ENCODE data around the gene ZNF578.
A peak's percentile ranks its signal among the peaks of the same experiment; 100 is the strongest.
"Not testable (repeated sequence)": the region's sequence is repeated elsewhere in the genome, so short reads cannot be mapped to it uniquely, and the experiment has no call there.

The ZNF578 gene
- total RNA-seq, result 0.14 to 0.54 (median 0.19) reads per million in 3 experiments

DNA sequence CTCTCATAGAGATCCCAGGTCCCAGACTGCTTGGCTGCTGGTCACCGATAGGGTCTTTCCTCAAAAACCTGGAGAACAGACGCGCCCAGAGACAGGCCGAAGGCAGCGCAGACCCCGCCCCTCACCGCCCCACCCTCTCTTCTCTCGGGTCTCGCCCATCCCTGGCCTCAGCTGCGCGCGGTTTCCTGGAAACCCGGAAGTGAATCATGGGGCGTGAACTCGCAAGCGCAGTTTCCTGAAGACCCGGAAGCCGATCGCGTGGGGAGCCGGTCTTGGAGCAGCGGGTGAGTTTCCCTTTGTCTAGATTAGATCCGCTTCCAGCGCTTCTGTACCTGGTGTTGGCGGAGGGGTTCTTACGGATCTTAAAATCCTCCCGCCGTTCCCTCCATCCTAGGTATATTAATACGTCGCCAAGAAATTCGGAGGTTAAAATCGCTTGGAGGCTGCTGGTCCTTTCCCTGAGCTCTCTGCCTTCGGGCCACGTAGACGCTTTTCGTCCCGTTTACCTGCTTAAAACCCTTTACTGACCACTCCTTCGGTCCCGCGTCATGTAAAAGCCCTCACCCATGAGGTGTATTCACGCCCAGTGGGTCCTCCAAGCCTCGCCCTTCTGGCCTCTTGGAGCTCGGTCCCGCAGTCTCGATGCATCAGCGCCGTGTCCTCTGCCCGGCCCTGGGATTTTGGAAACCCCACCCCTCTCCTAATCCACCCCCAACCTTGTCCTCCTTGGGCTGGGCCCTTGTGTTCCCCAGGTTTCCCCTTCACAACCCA, at the start of gene ZNF578:
ZNF578 (plus strand) TSS at position 230 of the 771 bp plus-strand sequence. CDS start 48,293 bp downstream, outside the sequence.
- DNase-seq, result peak; percentile 52

DNA sequence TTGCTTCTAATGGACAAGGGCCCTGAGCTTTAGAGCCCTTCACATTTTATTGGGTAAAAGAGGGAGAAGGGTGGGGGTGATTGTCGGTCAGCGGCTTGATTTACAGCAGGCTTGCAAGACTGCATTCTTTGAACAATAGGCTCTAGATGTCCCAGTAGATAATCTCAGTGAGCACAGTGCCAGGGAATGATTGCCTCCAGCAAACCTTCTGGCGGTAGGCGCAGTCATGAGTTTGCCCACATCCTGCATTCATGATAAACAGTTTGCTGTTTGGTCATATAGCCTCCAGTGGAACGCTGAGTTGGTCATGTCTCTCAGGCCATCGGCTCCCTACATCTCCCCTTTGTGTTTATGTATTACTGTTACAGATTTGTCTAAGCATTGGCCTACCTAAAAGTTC, 43.1 kb upstream of the ZNF578 start:
- DNase-seq, result no peak

DNA sequence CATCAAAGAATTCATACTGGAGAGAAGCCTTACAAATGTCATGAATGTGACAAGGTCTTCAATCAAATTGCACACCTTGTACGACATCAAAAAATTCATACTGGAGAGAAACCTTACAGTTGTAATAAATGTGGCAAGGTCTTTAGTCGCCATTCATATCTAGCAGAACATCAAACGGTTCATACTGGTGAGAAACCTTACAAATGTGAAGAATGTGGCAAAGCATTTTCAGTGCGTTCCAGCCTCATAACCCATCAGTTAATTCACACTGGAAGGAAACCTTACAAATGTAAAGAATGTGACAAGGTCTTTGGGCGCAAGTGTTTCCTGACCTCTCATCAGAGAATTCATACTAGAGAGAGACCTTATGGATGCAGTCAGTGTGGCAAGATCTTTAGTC, 37.6 kb upstream of the ZNF578 start:
- DNase-seq, result no peak

DNA sequence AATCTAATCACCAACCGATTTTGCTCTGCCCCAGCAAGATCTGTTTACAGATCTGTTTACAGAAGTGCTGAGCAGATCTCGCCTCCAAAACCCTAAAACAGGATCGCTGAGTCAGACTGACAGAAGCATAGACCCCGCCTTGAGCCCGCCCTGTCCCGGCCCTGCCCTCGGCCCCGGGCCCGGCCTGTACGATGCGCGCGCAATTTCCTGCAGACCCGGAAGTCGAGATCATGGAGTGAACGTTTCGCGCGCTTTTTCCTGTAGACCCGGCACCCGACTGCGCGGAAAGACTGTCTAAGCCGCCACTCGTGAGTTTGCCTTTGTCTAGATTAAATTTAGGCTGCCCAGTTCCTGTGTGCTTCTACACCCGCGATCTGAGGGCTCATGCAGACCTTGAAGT, 24.4 kb upstream of the ZNF578 start, which contains the start of gene ZNF534:
ZNF534 (plus strand) TSS at position 212 of the 400 bp plus-strand sequence. CDS start 2,327 bp downstream, outside the sequence.
- DNase-seq, result no peak

DNA sequence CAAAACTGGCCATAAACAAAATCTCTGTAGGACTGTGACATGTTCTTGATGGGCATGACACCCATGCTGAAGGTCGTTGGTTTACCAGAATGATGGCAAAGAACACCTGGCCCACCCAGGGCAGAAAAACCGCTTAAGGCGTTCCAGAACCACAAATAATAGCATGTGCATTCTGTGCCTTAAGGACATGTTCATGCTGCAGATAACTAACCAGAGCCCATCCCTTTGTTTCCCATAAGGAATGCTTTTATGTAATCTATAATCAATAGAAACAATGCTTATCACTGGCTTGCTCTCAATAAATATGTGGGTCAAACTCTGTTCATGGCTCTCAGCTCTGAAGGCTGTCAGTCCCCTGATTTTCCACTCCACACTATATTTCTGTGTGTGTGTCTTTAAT, 11.2 kb upstream of the ZNF578 start:
- DNase-seq, result no peak

DNA sequence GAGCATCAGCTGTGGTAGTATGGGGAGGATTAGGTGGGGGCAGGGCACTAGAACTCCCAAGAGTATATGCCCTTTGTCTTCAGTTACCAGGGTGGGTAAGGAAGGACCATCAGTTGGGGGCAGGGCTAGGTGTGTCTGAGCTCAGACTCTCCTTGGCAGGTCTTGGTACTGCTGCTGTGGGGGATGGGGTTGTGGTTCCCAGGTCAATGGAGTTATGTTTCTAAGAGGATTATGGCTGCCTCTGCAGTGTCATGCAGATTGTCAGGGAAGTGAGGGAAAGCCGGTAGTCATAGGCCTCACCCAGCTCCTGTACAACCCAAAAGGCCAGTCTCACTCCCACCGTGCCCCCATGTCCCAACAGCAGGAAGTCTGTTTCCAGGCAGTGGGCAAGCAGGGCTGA, 8.8 kb upstream of the ZNF578 start:
- no peak for DNase-seq

DNA sequence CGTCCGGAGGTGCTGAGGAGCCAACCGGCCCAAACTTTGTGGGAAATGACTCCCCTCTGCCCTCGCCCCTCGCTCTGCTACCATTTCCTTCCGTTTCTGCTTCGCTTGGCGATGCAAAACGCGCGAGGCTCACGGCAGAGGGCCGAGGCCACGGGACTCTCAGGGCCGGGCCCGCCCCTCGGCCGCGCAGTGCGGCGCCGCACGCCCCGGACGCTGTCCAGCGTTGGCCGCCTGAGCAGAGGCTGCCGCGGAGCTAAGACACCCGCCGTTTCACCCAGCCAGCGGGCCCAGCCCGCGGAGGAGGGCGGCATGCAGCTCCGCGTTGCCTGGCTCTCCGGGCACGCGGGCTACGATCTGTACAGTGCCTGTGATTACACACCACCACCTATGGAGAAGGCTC, 2.1 kb upstream of the ZNF578 start:
- no peak for DNase-seq

DNA sequence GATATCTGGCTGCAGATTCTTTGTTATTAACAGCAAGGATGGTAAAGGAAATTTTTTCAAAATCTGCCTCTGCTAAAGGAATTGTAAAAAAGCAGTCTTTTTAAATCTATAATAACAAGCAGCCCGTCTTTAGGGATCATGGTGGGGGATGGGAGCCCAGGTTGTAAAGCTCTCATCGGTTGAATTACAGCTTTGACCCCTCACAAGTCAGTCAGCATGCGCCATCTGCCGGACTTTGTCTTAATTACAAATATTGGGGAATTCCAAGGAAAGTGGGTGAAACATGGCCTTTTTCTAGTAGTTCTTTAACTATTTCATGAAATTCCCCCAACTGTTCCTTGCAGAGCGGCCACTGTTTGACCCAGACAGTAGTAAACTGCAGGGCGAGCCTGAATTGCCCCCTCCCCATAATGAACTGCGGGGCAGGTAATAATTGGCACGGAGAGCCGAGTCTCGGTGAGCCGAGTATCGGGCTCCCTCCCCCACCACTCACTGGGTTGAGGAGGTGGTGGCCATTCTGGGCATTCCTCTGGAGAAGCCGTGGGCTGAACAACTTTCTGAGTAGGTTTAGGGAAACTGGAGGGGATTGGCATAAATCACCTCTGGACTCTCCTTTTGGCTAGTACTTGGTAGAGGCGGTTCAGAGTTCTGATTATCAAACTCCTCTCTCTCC, 11.6 kb downstream of the ZNF578 start:
- no peak for DNase-seq

DNA sequence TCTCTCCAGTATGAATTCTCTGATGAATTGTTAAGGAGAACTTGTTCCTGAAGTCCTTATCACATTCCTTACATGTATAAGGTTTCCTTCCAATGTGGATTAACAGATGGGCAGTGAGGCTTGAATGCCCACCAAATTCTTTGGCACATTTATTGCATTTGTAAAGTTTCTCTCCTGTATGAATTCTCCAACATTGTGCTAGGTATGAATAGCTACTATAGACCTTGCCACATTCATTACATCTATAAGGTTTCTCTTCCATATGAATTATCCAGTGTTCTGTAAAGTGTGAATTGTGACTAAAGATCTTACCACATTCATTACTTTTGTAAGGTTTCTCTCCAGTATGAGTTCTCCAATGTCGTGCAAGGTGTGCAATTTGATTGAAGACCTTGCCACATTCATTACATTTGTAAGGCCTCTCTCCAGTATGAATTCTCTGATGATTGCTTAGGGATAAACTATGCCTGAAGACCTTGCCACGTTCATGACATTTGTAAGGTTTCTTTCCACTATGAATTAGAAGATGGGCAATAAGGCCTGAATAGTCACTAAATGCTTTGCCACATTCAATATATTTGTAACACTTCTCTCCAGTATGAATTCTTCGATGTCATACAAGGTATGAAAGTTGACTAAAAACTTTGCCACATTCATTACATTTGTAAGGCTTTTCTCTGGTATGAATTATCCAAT, 20.4 kb downstream of the ZNF578 start:
- DNase-seq, result no peak

DNA sequence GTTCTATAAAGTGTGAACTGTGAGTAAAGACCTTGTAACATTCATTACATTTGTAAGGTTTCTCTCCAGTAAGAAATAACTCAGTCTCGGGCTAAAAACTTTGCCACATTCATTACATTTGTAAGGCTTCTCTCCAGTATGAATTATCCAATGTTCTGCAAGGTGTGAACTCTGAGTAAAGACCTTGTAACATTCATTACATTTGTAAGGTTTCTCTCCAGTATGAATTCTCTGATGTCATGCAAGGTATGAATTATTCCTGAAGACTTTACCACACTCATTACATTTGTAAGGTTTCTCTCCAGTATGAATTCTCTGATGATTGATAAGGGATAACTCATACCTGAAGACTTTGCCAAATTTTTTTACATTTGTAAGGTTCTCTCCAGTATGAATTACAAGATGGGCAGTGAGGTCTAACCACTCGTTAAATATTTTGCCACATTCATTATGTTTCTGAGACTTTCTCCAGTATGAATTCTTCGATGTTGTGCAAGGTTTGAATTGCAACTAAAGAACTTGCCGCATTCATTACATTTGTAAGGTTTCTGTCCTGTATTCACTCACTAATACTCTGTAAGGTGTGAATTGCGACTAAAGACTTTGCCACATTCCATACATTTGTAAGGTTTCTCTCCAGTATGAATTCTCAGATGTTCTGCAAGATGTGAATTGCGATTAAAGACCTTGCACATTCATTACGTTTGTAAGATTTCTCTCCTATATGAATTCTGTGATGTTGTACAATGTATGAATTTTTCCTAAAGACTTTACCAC, 21.2 kb downstream of the ZNF578 start:
- no peak for DNase-seq

DNA sequence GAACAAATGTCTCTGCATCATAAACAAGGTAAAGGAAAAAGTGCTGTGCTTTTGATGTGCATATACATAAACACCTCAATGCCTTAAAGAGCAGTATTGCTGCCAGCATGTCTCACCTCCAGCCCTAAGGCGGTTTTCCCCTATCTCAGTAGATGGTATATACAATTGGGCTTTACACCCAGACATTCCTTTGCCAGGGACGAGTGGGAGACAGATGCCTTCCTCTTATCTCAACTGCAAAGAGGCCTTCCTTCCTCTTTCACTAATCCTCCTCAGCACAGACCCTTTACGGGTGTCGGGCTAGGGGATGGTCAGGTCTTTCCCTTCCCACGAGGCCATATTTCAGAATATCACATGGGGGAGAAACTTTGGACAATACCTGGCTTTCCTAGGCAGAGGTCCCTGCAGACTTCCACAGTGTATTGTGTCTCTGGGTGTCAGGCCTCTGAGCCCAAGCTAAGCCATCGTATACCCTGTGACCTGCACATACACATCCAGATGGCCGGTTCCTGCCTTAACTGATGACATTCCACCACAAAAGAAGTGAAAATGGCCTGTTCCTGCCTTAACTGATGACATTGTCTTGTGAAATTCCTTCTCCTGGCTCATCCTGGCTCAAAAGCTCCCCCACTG, 30.9 kb downstream of the ZNF578 start:
- not testable (repeated sequence) for DNase-seq

DNA sequence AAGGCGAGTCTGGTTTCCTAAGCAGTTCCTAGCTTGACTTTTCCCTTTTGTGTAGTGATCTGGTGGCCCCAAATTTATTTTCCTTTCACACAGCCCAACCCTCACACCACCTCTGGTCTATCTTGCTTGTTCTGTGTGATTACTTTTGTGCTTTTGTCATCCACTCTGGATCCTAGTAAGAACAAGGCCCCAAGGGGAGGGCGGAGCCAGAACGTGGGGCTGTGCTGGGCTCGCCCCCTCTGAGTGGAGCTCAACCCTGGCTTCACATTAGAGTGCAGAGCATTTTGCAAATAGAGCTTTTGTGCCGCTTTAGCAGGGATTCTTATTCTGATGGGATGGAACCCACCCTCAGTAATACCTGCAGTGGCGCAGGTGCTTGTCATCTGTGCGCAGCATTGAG, 31.7 kb downstream of the ZNF578 start:
- DNase-seq, result not testable (repeated sequence)

DNA sequence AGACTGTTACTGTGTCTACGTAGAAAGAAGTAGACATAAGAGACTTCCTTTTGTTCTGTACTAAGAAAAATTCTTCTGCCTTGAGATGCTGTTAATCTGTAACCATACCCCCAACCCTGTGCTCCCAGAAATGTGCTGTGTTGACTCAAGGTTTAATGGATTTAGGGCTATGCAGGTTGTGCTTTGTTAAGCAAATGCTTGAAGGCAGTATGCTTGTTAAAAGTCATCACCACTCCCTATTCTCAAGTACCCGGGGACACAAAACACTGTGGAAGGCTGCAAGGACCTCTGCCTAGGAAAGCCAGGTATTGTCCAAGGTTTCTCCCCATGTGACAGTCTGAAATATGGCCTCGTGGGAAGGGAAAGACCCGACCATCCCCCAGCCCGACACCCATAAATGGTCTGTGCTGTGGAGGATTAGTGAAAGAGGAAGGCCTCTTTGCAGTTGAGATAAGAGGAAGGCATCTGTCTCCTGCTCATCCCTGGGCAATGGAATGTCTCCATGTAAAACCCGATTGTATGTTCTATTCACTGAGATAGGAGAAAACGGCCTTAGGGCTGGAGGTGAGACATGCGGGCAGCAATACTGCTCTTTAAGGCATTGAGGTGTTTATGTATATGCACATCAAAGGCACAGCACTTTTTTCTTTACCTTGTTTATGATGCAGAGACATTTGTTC, 32.3 kb downstream of the ZNF578 start:
- not testable (repeated sequence) for DNase-seq

DNA sequence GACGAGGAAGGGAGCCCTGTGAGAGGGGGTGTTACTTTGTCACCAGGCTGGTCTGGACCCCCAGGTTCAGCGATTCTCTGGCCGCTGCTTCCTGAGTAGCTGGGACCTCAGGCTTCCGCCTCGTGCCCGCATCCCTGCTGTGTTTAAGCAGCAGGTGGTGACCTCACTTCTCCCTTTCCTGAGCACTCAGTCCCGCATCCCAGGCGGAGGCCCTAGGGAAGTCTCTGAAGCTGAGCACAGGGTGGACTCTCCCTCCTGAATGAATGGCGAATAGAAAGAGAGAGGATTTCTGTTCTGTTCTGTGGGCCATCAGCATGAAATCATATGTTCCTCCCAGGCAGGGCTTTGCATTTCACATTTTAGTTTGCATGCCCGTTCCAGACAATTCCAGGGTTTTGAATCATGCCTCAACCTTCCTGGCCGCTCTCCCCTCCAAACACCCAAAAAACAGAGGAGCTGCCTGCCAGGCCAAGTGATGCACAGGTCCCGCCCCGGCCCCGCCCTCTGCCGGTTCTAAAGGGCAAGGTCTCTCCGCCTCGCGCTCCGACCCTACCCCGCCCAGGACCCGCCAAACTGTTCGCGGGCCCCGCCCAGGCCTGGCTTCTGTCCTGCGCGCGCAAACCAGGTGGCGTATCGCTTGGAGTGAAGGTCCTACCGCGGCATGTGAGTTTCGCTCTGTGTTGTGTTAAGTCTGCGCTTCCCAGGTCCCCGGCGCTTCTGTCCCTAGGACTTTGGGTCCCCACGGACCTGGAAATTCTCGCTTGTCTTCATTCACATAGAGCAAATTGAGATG, 39.0 kb downstream of the ZNF578 start:
- DNase-seq, result no peak

DNA sequence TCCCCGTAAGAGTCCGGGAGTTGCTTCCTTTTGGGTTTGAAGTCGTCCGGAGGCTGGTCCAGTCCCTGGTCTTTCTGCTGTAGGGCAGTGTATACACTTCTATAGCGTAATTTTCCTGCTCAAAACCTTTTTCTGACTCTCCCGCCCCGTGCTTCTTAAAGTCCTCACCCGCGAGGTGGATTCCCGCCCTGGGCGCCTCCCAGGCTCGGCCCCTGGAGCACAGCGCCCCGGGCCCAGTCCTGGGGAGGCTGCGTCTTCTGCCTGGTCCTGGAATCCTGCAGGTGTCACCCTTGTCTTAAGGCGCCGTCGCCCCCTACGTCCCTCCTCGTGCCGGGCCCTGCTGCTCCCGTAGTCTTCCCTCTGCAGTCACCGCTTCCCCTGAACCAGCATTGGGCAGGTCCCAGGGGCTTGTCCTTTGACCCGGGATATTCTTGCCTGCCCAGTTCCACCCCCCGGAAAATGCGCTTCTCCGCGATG, 39.7 kb downstream of the ZNF578 start:
- no peak for DNase-seq

DNA sequence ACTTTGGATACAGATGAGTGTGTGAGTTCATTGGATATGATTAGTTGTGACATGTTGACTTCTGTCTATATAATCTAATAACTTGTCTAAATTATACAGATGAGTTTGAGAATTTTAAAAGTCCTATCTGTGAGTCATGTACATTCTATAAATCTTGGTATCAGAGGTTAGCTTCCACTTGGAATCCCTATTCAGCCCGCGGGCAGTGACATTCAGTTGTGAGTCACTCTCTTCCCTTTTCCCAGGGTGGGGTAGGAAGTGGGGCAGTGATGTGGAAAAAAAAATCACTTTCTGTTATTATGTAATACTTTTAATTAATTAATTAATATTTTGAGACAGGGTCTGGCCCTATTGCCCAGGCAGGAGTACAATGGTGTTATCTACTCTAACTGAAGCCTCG, 41.2 kb downstream of the ZNF578 start:
- DNase-seq, result no peak

DNA sequence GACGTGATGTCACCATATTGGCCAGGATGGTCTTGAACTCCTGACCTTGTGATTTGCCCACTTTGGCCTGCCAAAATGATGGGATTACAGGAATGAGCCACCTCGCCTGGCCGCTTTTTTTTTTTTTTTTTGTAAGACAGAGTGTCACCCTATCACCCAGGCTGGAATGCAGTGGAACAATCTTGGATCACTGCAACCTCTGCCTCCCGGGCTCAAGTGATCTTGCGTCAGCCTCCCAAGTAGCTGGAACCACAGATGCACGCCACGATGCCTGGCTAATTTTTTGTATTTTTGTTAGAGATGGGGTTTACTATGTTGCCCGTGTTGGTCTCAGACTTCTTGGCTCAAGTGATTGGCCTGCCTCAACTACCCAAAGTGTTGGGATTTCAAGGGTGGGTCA, 45.2 kb downstream of the ZNF578 start:
- DNase-seq, result no peak

DNA sequence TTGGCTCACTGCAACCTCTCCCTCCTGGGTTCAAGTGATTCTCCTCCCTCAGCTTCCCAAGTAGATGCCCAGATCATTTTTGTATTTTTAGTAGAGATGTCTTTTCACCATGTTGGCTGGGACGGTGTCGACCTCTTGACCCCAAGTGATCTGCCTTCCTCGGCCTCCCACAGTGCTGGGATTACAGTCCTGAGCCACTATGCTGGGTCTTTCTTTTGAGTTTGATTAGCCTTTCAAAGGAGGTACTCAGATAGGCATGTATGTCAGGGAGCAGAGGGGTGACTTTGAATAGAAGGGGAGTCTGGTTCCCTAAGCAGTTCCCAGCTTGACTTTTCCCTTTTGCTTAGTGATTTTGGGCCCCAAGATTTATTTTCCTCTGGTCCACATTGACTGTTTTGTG, 47.1 kb downstream of the ZNF578 start:
- DNase-seq, result not testable (repeated sequence)

DNA sequence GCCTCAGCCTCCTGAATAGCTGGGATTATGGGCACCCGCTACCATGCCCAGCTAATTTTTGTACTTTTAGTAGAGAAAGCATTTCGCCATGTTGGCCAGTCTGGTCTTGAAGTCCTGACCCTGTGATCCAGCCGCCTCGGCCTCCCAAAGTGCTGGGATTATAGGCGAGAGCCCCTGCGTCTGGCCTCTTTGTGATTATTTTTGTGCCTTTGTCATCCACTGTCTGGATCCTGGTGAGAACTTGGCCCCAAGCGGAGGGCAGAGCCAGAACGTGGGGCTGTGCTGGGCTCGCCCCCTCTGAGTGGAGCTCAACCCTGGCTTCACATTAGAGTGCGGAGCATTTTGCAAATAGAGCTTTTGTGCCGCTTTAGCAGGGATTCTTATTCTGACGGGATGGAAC, 47.6 kb downstream of the ZNF578 start:
- DNase-seq, result not testable (repeated sequence)

DNA sequence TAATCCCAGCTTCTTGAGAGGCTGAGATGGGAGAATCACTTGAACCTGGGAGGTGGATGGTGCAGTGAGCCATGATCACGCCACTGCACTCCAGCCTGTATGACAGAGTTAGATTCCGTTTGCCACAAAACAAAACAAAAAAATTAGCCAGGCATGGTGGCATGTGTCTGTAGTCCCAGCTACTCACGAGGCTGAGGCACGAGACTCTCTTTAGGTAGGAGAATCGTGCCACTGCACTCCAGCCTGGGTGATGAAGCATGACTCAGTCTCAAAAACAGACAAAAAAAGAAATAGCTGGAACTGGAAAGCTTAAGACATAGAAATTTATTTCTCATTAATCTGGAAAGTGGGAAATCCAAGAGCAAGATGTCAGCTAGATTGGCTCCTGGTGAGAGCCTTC, 53.9 kb downstream of the ZNF578 start:
- DNase-seq, result no peak

DNA sequence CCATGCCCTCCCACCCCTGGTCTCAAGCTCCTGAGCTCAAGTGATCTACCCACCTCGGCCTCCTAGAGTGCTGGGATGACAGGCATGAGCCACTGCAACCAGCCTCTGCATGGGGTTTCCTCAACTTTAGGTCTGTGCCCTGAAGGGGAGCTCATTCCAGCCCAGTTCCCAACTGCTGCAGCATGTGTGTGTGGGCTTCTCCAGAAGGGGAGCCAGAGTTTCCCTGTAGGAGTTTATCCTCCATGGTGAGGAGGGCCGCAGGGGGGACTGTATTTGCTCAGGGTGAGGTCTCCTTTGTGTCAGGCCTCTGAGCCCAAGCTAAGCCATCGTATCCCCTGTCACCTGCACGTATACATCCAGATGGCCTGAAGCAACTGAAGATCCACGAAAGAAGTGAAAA, 62.8 kb downstream of the ZNF578 start:
- DNase-seq, result no peak

Measured in central memory CD4-positive, alpha-beta T cell (primary cell).